Activated naive CD4-positive, alpha-beta T cell treated with anti-CD3 and anti-CD28 coated beads for 36 hours (primary cell): Measurements from ENCODE around the gene STRA6. TPM values are rescaled to one million over a fixed set of nuclear protein-coding genes. Genes with fewer than 3 reads are reported as not detected.

ENCODE experiments used
- CTCF ChIA-PET: fragments of 350-600 bp; sonication (Branson Sonifier 250); formaldehyde crosslinking; loops from one replicate; lab custom pipeline; 2021; ENCODE audit warnings: antibody characterized with exemption; lab: Charles Lee
- DNase-seq: peaks from one replicate; pipeline ENCODE4 v3.0.0-alpha.2; 2020
- H3K27ac Mint-ChIP-seq: one replicate; pipeline ENCODE4 v1.8.0; 2021; ENCODE audit warnings: mild to moderate bottlenecking, mixed read lengths
- H3K27me3 Mint-ChIP-seq: one replicate; pipeline ENCODE4 v1.8.0; 2021; ENCODE audit warnings: low read depth, mixed read lengths
- H3K36me3 Mint-ChIP-seq: one replicate; pipeline ENCODE4 v1.8.0; 2021; ENCODE audit warnings: low read depth, mixed read lengths
- H3K4me1 Mint-ChIP-seq: one replicate; pipeline ENCODE4 v1.8.0; 2021; ENCODE audit warnings: low read depth, mixed read lengths
- H3K4me3 Mint-ChIP-seq: one replicate; pipeline ENCODE4 v1.8.0; 2021; ENCODE audit warnings: mild to moderate bottlenecking, moderate library complexity, mixed read lengths
- H3K9me3 Mint-ChIP-seq: one replicate; pipeline ENCODE4 v1.8.0; 2021; ENCODE audit warnings: mixed read lengths
- intact Hi-C: fragments of 100-400 bp; cut with micrococcal nuclease; formaldehyde crosslinking; loops from one replicate; pipeline ENCODE4 v1.15.1; 2023
- total RNA-seq, 2 experiments: library from RNA; stranded (reverse); gene quantifications; one replicate each; pipeline ENCODE4 v1.2.3, GENCODE V29; 2021

The STRA6 gene
- total RNA-seq, 2 experiments from 2014 or later = not detected

GRCh38 chr15:74239051-74239705 lies 36.6 kb upstream of the STRA6 start:
- no peaks in the 10 kb centered on the region for H3K36me3 Mint-ChIP-seq
- peaks cover 17% of the 10 kb centered on the region for H3K27me3 Mint-ChIP-seq
- intact Hi-C loops = no loop called here
- H3K4me3 Mint-ChIP-seq = no peak overlapping the region
- no peak overlapping the region for H3K27ac Mint-ChIP-seq
- H3K4me1 Mint-ChIP-seq = no peaks in the 10 kb centered on the region
- H3K9me3 Mint-ChIP-seq = no peaks in the 10 kb centered on the region
- DNase-seq = no peak
- CTCF ChIA-PET = interaction anchor here (0.7 kb wide), 1 partner anchor 40 kb away, joined by 4 read pairs; no protein-coding TSS in a partner anchor

GRCh38 chr15:74235962-74236361 lies 33.4 kb upstream of the STRA6 start, which contains the start of gene CCDC33:
Gene CCDC33, plus strand, starts transcription at chr15:74236326. Its CDS starts 394 bp downstream, at chr15:74236720.
- Mint-ChIP-seq H3K4me1 (no peaks in the 10 kb centered on the region), H3K4me3 (no peak within 1 kb of the TSS), H3K9me3 (no peaks in the 10 kb centered on the region), H3K27ac (peak within 1 kb of the TSS; percentile 33), H3K27me3 (no peaks in the 10 kb centered on the region), H3K36me3 (no peaks in the 10 kb centered on the region)
- CTCF ChIA-PET = interaction anchor here (0.7 kb wide), 1 partner anchor 86 kb away, joined by 3 read pairs; no protein-coding TSS in a partner anchor
- no peak for DNase-seq
- intact Hi-C loops = no loop called here

GRCh38 chr15:74234598-74234875 lies 31.9 kb upstream of the STRA6 start:
- DNase-seq = no peak
- H3K4me1 Mint-ChIP-seq = no peaks in the 10 kb centered on the region
- H3K36me3 Mint-ChIP-seq = no peaks in the 10 kb centered on the region
- no peak overlapping the region for H3K4me3 Mint-ChIP-seq
- peaks cover 4% of the 10 kb centered on the region for H3K27me3 Mint-ChIP-seq
- no peaks in the 10 kb centered on the region for H3K9me3 Mint-ChIP-seq
- intact Hi-C loops = no loop called here
- CTCF ChIA-PET = interaction anchor here (1.3 kb wide), 1 partner anchor 12 kb away, joined by 3 read pairs; no protein-coding TSS in a partner anchor
- H3K27ac Mint-ChIP-seq = no peak overlapping the region

GRCh38 chr15:74233851-74234597 lies 31.4 kb upstream of the STRA6 start:
- H3K9me3 Mint-ChIP-seq = no peaks in the 10 kb centered on the region
- DNase-seq = no peak
- H3K27me3 Mint-ChIP-seq = peaks cover 4% of the 10 kb centered on the region
- H3K4me1 Mint-ChIP-seq = no peaks in the 10 kb centered on the region
- no peak overlapping the region for H3K4me3 Mint-ChIP-seq
- no peak overlapping the region for H3K27ac Mint-ChIP-seq
- CTCF ChIA-PET = interaction anchor here (1.3 kb wide), 1 partner anchor 12 kb away, joined by 3 read pairs; no protein-coding TSS in a partner anchor
- H3K36me3 Mint-ChIP-seq = no peaks in the 10 kb centered on the region
- intact Hi-C loops = no loop called here

GRCh38 chr15:74233373-74233772 lies 30.8 kb upstream of the STRA6 start:
- intact Hi-C loops = no loop called here
- Mint-ChIP-seq H3K4me3 (no peak overlapping the region), H3K36me3 (no peaks in the 10 kb centered on the region), H3K9me3 (no peaks in the 10 kb centered on the region), H3K27ac (no peak overlapping the region), H3K4me1 (no peaks in the 10 kb centered on the region), H3K27me3 (peaks cover 4% of the 10 kb centered on the region)
- CTCF ChIA-PET = interaction anchor here (1.3 kb wide), 1 partner anchor 11 kb away, joined by 3 read pairs; no protein-coding TSS in a partner anchor
- DNase-seq = no peak

- DNase-seq = no peak
- intact Hi-C loops = no loop called here
- H3K27ac Mint-ChIP-seq = no peak overlapping the region
- no peaks in the 10 kb centered on the region for H3K9me3 Mint-ChIP-seq
- CTCF ChIA-PET = no interaction called here
- H3K27me3 Mint-ChIP-seq = peaks cover 4% of the 10 kb centered on the region
- no peak overlapping the region for H3K4me3 Mint-ChIP-seq
- no peaks in the 10 kb centered on the region for H3K4me1 Mint-ChIP-seq
- H3K36me3 Mint-ChIP-seq = no peaks in the 10 kb centered on the region
Measured at GRCh38 chr15:74231475-74231874, 28.9 kb upstream of the STRA6 start.

GRCh38 chr15:74229686-74230085 lies 27.1 kb upstream of the STRA6 start:
- Mint-ChIP-seq H3K27me3 (peaks cover 4% of the 10 kb centered on the region), H3K4me1 (peaks cover under 1% of the 10 kb centered on the region), H3K36me3 (no peaks in the 10 kb centered on the region), H3K4me3 (no peak overlapping the region), H3K9me3 (no peaks in the 10 kb centered on the region), H3K27ac (no peak overlapping the region)
- CTCF ChIA-PET = no interaction called here
- DNase-seq = no peak
- intact Hi-C loops = no loop called here

- H3K36me3 Mint-ChIP-seq = no peaks in the 10 kb centered on the region
- DNase-seq = no peak
- peaks cover 5% of the 10 kb centered on the region for H3K27me3 Mint-ChIP-seq
- no peak overlapping the region for H3K27ac Mint-ChIP-seq
- H3K4me1 Mint-ChIP-seq = peaks cover 4% of the 10 kb centered on the region
- intact Hi-C loops = no loop called here
- CTCF ChIA-PET = no interaction called here
- no peak overlapping the region for H3K4me3 Mint-ChIP-seq
- no peaks in the 10 kb centered on the region for H3K9me3 Mint-ChIP-seq
Measured at GRCh38 chr15:74228723-74229081, 26.1 kb upstream of the STRA6 start.

GRCh38 chr15:74227968-74228722 lies 25.6 kb upstream of the STRA6 start:
- Mint-ChIP-seq H3K27ac (no peak overlapping the region), H3K4me1 (peaks cover 10% of the 10 kb centered on the region), H3K36me3 (no peaks in the 10 kb centered on the region), H3K9me3 (no peaks in the 10 kb centered on the region), H3K27me3 (peaks cover 7% of the 10 kb centered on the region), H3K4me3 (no peak overlapping the region)
- DNase-seq = no peak
- CTCF ChIA-PET = no interaction called here
- intact Hi-C loops = no loop called here

- no peak for DNase-seq
- H3K4me1 Mint-ChIP-seq = peaks cover 10% of the 10 kb centered on the region
- H3K27me3 Mint-ChIP-seq = peaks cover 7% of the 10 kb centered on the region
- CTCF ChIA-PET = no interaction called here
- no peak overlapping the region for H3K4me3 Mint-ChIP-seq
- H3K27ac Mint-ChIP-seq = no peak overlapping the region
- no peaks in the 10 kb centered on the region for H3K9me3 Mint-ChIP-seq
- intact Hi-C loops = no loop called here
- no peaks in the 10 kb centered on the region for H3K36me3 Mint-ChIP-seq
Measured at GRCh38 chr15:74226761-74227540, 24.4 kb upstream of the STRA6 start.

GRCh38 chr15:74225928-74226327 lies 23.3 kb upstream of the STRA6 start:
- H3K4me1 Mint-ChIP-seq = peaks cover 10% of the 10 kb centered on the region
- H3K27me3 Mint-ChIP-seq = peaks cover 7% of the 10 kb centered on the region
- H3K4me3 Mint-ChIP-seq = no peak overlapping the region
- no peak overlapping the region for H3K27ac Mint-ChIP-seq
- H3K36me3 Mint-ChIP-seq = no peaks in the 10 kb centered on the region
- intact Hi-C loops = no loop called here
- no peaks in the 10 kb centered on the region for H3K9me3 Mint-ChIP-seq
- DNase-seq = no peak
- CTCF ChIA-PET = no interaction called here
